Dendritic cell treated with granulocyte-macrophage colony-stimulating factor and Interleukin-4, amounts not matched to agents 40 ng/mL and 50 ng/mL, for 4 days (primary cell): ENCODE results near the gene MINAR1.

Source experiments
- H3K27ac Mint-ChIP-seq: one replicate; pipeline ENCODE4 v1.8.0; 2022; ENCODE audit warnings: mild to moderate bottlenecking, mixed read lengths
- H3K27me3 Mint-ChIP-seq: one replicate; pipeline ENCODE4 v1.8.0; 2022; ENCODE audit warnings: mild to moderate bottlenecking, mixed read lengths
- H3K36me3 Mint-ChIP-seq: one replicate; pipeline ENCODE4 v1.8.0; 2022; ENCODE audit warnings: low read depth, mixed read lengths
- H3K4me1 Mint-ChIP-seq: one replicate; pipeline ENCODE4 v1.8.0; 2022; ENCODE audit warnings: low read depth, mixed read lengths
- H3K4me3 Mint-ChIP-seq: one replicate; pipeline ENCODE4 v1.8.0; 2022; ENCODE audit warnings: mild to moderate bottlenecking, moderate library complexity, mixed read lengths
- H3K9me3 Mint-ChIP-seq: one replicate; pipeline ENCODE4 v1.8.0; 2022; ENCODE audit warnings: mixed read lengths
- intact Hi-C: fragments of 100-400 bp; cut with micrococcal nuclease; formaldehyde crosslinking; loops from one replicate; pipeline ENCODE4 v1.15.0; 2022

Gene MINAR1, protein sequence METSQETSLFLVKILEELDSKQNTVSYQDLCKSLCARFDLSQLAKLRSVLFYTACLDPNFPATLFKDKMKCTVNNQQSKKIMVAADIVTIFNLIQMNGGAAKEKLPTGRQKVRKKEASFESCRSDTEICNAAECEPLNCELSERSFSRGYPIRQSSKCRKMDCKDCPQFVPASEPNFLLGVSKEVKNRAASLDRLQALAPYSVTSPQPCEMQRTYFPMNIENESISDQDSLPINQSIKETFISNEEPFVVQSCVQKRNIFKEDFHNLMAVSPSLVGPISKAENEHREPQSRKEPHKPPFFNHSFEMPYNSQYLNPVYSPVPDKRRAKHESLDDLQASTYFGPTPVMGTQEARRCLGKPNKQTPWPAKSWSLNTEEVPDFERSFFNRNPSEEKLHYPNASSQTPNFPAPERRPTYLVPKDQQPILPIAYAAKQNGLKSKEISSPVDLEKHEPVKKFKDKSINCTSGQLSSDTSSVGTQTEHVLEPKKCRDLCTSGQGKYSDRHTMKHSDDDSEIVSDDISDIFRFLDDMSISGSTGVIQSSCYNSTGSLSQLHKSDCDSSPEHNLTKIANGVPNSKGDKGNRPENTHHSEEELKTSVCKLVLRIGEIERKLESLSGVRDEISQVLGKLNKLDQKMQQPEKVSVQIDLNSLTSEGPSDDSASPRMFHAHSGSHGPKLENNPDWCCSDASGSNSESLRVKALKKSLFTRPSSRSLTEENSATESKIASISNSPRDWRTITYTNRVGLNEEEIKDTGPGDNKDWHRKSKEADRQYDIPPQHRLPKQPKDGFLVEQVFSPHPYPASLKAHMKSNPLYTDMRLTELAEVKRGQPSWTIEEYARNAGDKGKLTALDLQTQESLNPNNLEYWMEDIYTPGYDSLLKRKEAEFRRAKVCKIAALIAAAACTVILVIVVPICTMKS

DNA sequence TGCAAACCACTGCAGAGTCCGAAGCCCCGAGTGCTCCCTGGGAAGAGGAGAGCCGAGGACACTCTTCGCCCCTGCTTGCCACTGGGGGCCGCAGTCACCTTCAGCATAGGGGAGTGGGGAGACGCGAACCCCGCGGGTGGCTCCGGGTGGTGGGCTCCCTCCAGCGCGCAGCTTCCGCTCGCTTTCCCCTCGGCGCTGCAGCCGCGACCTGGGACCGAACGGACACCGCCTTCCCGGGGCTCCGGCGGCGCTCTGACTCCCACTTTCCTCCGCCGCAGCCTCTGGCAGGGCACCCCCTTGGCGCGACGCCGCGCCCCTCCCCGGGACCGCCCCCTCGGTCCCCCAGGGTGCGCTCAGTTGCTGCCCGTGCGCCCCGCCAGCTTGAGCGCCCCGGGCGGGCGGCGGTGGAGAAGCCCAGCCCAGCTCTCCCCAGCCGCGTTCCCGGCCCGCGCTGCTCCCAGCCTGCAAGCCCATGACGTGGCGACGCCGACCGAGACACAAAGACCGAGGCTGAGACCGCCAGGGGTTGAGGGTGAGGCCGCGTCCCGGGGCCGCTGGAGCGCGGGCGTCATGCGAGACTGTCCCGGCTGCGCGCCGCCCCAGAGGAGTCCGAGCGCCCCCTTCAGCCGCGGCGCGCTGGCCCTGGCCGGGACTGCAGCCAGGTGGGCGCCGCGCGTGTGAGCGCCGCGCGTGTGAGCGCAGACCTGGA lies at the start of gene MINAR1:
TSS of gene MINAR1 (plus strand) at position 701 of the 709 bp plus-strand sequence. CDS start 23,812 bp downstream, outside the sequence.
- no peaks in the 10 kb centered on the region for H3K36me3 Mint-ChIP-seq
- intact Hi-C loops = no loop called here
- no peak within 1 kb of the TSS for H3K27ac Mint-ChIP-seq
- peaks cover 8% of the 10 kb centered on the region for H3K4me1 Mint-ChIP-seq
- peaks cover 78% of the 10 kb centered on the region for H3K27me3 Mint-ChIP-seq
- H3K9me3 Mint-ChIP-seq = no peaks in the 10 kb centered on the region
- H3K4me3 Mint-ChIP-seq = no peak within 1 kb of the TSS

DNA sequence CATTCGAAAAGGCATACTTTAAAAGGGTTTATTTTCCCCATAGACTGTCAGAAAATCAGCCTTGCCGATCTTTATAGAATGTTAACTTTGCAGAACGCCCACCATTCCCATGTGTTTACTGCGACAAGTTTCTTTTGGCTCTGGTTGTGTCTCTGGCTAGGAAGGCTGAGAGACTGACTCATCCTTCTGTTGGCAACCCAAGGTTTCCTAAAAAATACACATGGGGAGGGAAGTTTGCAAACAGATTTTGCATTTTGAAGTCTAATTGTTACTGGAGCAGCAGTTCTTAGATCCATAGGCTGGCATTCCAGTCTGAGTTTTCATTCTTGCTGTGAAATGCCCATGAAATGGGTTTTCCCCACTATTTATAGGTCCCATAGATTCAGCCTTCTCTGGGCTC lies 37.9 kb upstream of the MINAR1 start:
- intact Hi-C loops = no loop called here
- Mint-ChIP-seq H3K4me1 (no peaks in the 10 kb centered on the region), H3K9me3 (peaks cover 12% of the 10 kb centered on the region), H3K36me3 (no peaks in the 10 kb centered on the region), H3K27me3 (no peaks in the 10 kb centered on the region), H3K4me3 (no peak overlapping the region), H3K27ac (no peak overlapping the region)

DNA sequence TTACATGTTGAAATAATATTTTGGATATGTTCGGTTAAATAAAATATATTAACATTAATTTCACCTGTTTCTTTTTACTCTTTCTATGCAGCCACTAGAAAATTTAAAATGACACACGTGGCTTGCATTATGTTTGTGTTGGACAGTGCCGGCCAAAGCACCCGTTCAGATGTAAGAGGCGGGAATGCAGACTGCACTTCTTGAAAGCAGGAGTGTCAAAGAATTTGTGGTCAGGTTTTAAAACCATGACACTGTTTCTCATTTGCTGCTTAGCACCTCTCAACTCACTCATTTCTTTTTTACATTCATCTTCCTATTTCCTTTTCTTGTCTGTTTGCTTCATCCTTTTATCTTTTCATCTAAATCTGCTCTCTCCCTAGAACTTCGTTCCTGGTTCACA lies 35.3 kb upstream of the MINAR1 start:
- no peaks in the 10 kb centered on the region for H3K36me3 Mint-ChIP-seq
- no peaks in the 10 kb centered on the region for H3K9me3 Mint-ChIP-seq
- H3K27me3 Mint-ChIP-seq = no peaks in the 10 kb centered on the region
- H3K27ac Mint-ChIP-seq = no peak overlapping the region
- intact Hi-C loops = no loop called here
- no peaks in the 10 kb centered on the region for H3K4me1 Mint-ChIP-seq
- no peak overlapping the region for H3K4me3 Mint-ChIP-seq

DNA sequence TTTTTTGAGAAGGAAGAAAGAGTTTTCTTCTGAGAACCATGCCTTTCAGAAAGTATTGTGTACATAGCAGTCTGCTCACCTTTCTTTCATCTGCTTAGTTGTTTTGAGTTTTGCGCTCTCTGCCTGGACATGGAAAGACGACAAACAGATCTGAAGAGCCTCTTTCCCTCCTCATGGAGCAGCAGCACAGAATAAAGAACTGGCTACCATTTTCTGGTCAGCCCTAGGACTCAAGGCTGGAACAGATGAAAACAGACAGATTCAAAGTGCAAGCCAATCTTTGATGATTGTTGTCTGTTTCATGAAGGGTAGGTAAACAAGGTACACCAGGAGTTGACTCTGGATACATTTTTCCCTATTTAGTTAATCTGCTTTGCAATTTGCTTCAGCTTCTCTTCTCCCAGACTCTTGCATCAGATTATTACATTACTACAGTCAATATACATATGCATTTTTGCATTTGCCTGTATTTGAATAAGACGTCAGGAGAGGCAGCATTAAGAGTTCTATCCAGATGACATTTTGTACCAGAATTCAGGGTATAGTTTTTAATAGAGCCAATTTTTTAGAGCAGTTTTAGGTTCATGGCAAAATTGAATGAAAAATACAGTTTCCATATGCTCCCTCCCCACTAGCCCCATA lies 34.7 kb upstream of the MINAR1 start:
- intact Hi-C loops = no loop called here
- Mint-ChIP-seq H3K4me3 (no peak overlapping the region), H3K27ac (no peak overlapping the region), H3K27me3 (no peaks in the 10 kb centered on the region), H3K36me3 (no peaks in the 10 kb centered on the region), H3K4me1 (no peaks in the 10 kb centered on the region), H3K9me3 (no peaks in the 10 kb centered on the region)

DNA sequence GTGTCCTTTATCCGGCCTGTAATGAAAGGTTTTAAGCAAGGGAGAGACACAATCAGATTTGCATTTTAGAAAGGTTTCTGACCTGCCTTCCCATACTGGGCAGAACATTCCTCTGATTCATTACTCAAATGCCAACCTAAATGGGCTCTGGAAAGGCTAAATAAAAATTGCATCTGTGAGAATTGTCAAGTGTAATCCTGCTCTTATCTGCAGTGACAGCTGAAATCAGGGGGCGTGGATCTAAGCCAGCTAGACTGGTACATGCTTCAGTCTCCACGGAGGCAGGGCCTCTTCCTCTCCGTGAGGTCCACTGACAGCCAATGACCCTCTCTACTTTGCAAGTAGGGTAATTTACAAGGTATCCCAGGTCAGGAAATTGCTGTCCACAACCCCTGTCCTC lies 32.5 kb upstream of the MINAR1 start:
- H3K36me3 Mint-ChIP-seq = no peaks in the 10 kb centered on the region
- H3K9me3 Mint-ChIP-seq = no peaks in the 10 kb centered on the region
- intact Hi-C loops = no loop called here
- H3K27ac Mint-ChIP-seq = no peak overlapping the region
- H3K4me1 Mint-ChIP-seq = no peaks in the 10 kb centered on the region
- no peak overlapping the region for H3K4me3 Mint-ChIP-seq
- H3K27me3 Mint-ChIP-seq = no peaks in the 10 kb centered on the region

DNA sequence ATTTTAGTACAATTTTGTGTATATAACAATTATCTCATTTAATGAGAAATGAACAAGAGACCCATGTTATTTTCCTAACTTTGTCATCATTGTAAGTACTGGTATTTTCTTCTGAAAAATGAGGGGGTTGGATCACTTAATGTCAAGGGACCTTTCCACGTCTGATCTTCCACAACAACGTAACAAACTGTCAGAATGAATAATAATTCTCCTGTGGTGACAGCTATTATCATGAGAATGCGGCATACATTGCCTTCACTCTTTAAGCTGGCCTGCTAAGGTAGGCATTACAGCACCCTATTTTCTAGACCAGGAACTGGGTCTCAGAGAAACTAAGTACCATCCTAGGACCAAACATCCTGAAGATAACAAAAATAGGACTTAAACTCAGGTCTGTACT lies 31.5 kb upstream of the MINAR1 start:
- Mint-ChIP-seq H3K36me3 (no peaks in the 10 kb centered on the region), H3K27me3 (no peaks in the 10 kb centered on the region), H3K4me1 (no peaks in the 10 kb centered on the region), H3K9me3 (no peaks in the 10 kb centered on the region), H3K4me3 (no peak overlapping the region), H3K27ac (no peak overlapping the region)
- intact Hi-C loops = no loop called here

DNA sequence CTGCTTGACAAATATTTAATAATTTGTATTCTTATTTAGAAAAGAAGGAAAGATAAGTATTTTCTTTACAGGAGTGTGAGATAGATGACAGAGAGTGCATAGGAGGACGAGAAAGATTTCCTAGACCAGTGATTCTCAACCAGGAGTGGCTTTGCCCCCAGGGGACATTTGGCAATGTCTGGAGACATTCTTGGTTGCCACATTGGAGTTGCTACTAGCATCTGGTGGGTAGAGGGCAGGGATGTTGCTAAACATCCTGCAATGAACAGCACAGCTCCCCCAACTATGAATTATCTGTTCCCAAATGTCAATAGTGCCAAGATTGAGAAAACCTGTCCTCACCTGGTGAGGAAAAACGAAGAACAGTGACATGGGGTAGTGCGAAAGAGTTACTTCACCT lies 30.8 kb upstream of the MINAR1 start:
- H3K36me3 Mint-ChIP-seq = no peaks in the 10 kb centered on the region
- no peaks in the 10 kb centered on the region for H3K4me1 Mint-ChIP-seq
- intact Hi-C loops = no loop called here
- H3K27ac Mint-ChIP-seq = no peak overlapping the region
- no peaks in the 10 kb centered on the region for H3K9me3 Mint-ChIP-seq
- no peaks in the 10 kb centered on the region for H3K27me3 Mint-ChIP-seq
- H3K4me3 Mint-ChIP-seq = no peak overlapping the region

DNA sequence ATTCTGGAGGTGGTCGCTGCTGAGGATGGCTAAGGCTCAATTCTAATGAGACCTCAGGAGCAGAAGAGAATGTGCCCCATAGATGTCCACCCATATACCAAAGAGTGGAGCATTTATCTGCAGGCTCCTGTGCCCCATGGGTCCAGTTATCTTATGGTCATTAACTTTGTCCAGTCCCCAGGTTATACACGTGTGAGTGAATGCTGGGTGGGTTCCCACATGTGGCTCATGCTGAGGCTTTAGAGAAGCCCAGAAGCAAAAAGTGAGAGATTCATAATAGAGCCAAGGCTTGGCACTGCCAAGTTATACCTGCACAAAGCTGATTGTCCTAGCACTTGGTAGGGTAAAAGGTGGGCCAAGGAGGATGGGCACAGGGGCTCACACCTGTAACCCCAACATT lies 30.0 kb upstream of the MINAR1 start:
- no peak overlapping the region for H3K4me3 Mint-ChIP-seq
- H3K27ac Mint-ChIP-seq = no peak overlapping the region
- no peaks in the 10 kb centered on the region for H3K27me3 Mint-ChIP-seq
- H3K4me1 Mint-ChIP-seq = no peaks in the 10 kb centered on the region
- H3K36me3 Mint-ChIP-seq = no peaks in the 10 kb centered on the region
- intact Hi-C loops = no loop called here
- H3K9me3 Mint-ChIP-seq = no peaks in the 10 kb centered on the region

DNA sequence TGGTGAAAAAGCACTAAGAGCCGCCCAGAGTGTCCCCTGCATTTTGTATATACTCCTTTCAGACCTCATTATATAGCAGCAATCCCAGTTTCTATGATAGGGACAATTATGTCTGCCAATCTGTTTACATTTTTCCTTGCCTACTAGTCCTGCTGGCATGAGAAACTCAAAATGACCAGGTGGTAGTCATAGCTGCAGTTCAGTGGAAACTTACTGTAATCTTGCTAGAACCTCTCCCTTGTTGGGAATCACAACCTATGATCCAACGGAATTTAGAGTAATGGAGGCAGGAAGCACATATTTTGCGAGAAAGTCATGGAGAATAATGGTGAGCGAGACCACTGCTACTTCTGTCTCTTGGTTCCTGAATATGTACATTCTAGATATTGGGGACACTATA lies 28.6 kb upstream of the MINAR1 start:
- intact Hi-C loops = no loop called here
- Mint-ChIP-seq H3K36me3 (no peaks in the 10 kb centered on the region), H3K4me1 (no peaks in the 10 kb centered on the region), H3K27ac (no peak overlapping the region), H3K27me3 (no peaks in the 10 kb centered on the region), H3K9me3 (no peaks in the 10 kb centered on the region), H3K4me3 (no peak overlapping the region)

DNA sequence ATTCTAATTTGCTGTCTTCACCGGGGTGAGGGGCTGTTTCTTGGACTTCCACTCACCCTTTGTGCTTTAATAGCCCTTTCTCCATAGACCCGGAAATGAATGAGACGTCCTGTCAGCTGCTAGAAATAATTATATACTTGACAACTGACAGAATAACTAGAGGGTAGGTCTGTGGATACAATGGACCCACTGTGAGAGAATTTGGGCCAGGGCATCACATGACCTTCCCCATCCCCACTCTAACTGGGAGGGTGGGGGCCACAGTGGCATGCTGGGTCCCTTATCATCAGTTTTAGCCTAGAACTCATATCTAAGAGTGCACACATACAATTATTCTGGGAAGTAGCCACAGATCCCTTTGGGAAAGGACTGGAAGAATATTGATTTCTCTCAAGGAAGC lies 25.9 kb upstream of the MINAR1 start:
- Mint-ChIP-seq H3K36me3 (peaks cover under 1% of the 10 kb centered on the region), H3K4me3 (no peak overlapping the region), H3K27ac (no peak overlapping the region), H3K4me1 (no peaks in the 10 kb centered on the region), H3K27me3 (no peaks in the 10 kb centered on the region), H3K9me3 (no peaks in the 10 kb centered on the region)
- intact Hi-C loops = no loop called here

DNA sequence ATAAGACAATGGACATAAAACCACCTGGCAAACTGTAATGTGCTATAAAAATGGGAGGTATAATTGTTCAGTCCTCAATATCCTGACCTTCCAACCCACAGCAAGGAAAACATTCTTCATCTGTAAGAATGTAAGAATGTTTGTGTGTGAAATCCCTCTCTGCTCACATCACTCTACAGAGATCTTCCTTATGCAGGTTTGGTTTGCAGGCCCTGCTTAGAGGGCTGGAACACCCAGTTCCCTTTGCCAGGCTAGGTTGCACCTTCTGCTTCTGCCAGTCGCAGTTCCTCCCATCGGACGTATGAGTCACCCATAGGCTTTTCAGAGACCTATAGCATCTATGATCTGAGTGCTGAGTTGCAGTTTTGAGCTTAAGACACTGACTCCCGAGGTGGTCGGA lies 24.1 kb upstream of the MINAR1 start:
- Mint-ChIP-seq H3K4me3 (no peak overlapping the region), H3K36me3 (peaks cover 15% of the 10 kb centered on the region), H3K9me3 (no peaks in the 10 kb centered on the region), H3K4me1 (no peaks in the 10 kb centered on the region), H3K27me3 (no peaks in the 10 kb centered on the region), H3K27ac (no peak overlapping the region)
- intact Hi-C loops = no loop called here

DNA sequence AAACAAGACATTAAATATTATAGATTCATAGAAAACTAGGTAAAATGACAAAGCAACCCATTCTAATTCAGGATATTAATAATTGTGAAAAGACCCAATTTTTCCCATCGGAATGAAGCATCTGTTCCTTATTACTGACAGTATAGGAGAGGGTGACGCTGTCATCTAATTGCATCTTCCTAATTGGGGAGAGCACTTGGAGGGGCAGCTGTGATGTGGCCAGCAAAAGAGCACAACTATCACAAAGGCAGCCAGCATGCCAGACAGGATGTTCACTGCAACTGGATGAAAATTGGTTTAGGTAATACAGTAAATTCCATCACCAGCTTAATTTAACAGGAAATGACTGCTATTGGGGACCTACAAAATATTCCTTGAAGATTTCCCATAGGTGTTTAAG lies 21.9 kb upstream of the MINAR1 start:
- Mint-ChIP-seq H3K9me3 (no peaks in the 10 kb centered on the region), H3K27me3 (no peaks in the 10 kb centered on the region), H3K27ac (no peak overlapping the region), H3K36me3 (peaks cover 15% of the 10 kb centered on the region), H3K4me3 (no peak overlapping the region), H3K4me1 (no peaks in the 10 kb centered on the region)
- intact Hi-C loops = no loop called here

DNA sequence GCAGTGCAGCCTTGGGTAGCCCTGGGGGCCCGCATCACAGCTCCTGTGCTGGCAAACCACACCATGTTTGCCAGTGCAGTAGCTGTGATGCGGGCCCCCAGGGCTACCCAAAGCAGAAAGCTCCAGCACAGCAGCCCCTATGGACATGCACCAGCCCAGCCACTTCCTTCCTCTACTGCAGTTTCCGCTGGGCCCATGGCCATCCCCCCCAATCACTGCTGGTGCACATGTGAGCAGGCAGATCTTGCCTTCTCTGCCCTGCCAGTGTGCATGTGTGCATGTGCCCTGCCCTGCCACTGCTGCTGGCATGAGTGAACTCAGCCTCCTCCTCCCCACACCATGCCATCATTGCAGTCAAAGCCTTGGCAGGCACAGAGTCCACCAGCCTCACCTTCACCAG lies 20.1 kb upstream of the MINAR1 start:
- H3K4me1 Mint-ChIP-seq = no peaks in the 10 kb centered on the region
- H3K4me3 Mint-ChIP-seq = no peak overlapping the region
- H3K9me3 Mint-ChIP-seq = no peaks in the 10 kb centered on the region

More for the DNA sequence above, 20.1 kb upstream of the MINAR1 start:
- Mint-ChIP-seq H3K36me3 (peaks cover 15% of the 10 kb centered on the region), H3K27me3 (no peaks in the 10 kb centered on the region), H3K27ac (no peak overlapping the region)
- intact Hi-C loops = no loop called here
